Measurements from ENCODE around the gene ATG101. TPM values are rescaled to one million over a fixed set of nuclear protein-coding genes. Genes with fewer than 3 reads are reported as not detected.

The ATG101 gene
- total and polyA plus RNA-seq, 2 of the 8 experiments (the other 6 are each of a cell fraction or from before 2014, with no cell fraction given): 49.8 to 55.9 TPM

- TF ChIP-seq SAP30 (IDR thresholded peaks at IDR 0.05; ENCODE audit: insufficient read depth, insufficient replicate concordance, low read length): no peak
- TF ChIP-seq TAF1 (IDR thresholded peaks at IDR 0.05; ENCODE audit: low read depth, low read length): no peak
- TF ChIP-seq USF2 (IDR thresholded peaks at IDR 0.05; ENCODE audit: low read length): no peak
- no peak for TF ChIP-seq SUZ12 (IDR thresholded peaks at IDR 0.05; ENCODE audit: low read length)
- no peak for TF ChIP-seq POLR2AphosphoS5 (IDR thresholded peaks at IDR 0.05; ENCODE audit: low read depth, low read length)
- TF ChIP-seq KDM4A (IDR thresholded peaks at IDR 0.05; ENCODE audit: low read depth, low read length, severe bottlenecking): no peak
- TF ChIP-seq RAD21 (IDR thresholded peaks at IDR 0.05 in 1 of 2, conservative IDR thresholded peaks at IDR 0.05 in 1 of 2; ENCODE audit: low read depth in 2 of 2, low read length in 2 of 2): peak; percentile 82
These were observed 13.3 kb downstream of the ATG101 start (continued) for GRCh38 chr12:52082988-52083637.

Measured in H1 (cell line).